ENCODE data around the gene GPS1. TPM values are rescaled to one million over a fixed set of nuclear protein-coding genes. Genes with fewer than 3 reads are reported as not detected.

Gene GPS1
- total and polyA plus RNA-seq, 2 of the 4 experiments (the other 2 are of a cell fraction), result 157 to 181 TPM

- TF ChIP-seq BHLHE40 (IDR thresholded peaks at IDR 0.05; ENCODE audit: low read depth, low read length), result no peak
Measured at GRCh38 chr17:82103553-82104451, 52.1 kb downstream of the GPS1 start (continued).

- Histone ChIP-seq H3K4me1 (ENCODE audit: control insufficient read depth, insufficient read depth, low read length) (peaks cover 12% of the 10 kb centered on the region), H4K5ac (ENCODE audit: low read depth, low read length) (no peak overlapping the region), H3K79me1 (ENCODE audit: low read depth in 1 of 2, low read length in 2 of 2) (peaks cover 0 to 8% of the 10 kb centered on the region in 2 experiments; a peak in 2 of 4 replicates), H3K27me3 (ENCODE audit: control insufficient read depth, insufficient read depth, low read length) (no peaks in the 10 kb centered on the region), H2AK5ac (ENCODE audit: low read depth, low read length) (no peak overlapping the region), H2BK20ac (ENCODE audit: low read depth, low read length) (no peak overlapping the region), H3K4me2 (ENCODE audit: low read depth, low read length) (no peak overlapping the region), H3K9ac (ENCODE audit: low read depth, low read length) (no peak overlapping the region), H3K27ac (ENCODE audit: insufficient read depth, low read length) (no peak overlapping the region), H4K8ac (ENCODE audit: low read depth in 2 of 2, low read length in 2 of 2) (no peak overlapping the region), H3K56ac (ENCODE audit: extremely low read depth, insufficient read depth, low read length) (no peak overlapping the region), H2AFZ (replicated peaks; ENCODE audit: low read length, poor library complexity) (no peak overlapping the region), H2BK5ac (ENCODE audit: low read depth, low read length, poor library complexity, severe bottlenecking) (no peak overlapping the region), H3K36me3 (ENCODE audit: control insufficient read depth, insufficient read depth, low read length) (no peaks in the 10 kb centered on the region; the same call in 1 of the 2 replicates), H3K23ac (ENCODE audit: low read depth, low read length) (no peak overlapping the region), H3K18ac (ENCODE audit: low read depth, low read length) (no peak overlapping the region), H3K4me3 (ENCODE audit: insufficient read depth, low read depth, low read length) (no peak overlapping the region), H3K14ac (replicated peaks; ENCODE audit: low read depth, low read length) (no peak overlapping the region), H2BK15ac (ENCODE audit: low read depth, low read length) (no peak overlapping the region), H3K9me1 (ENCODE audit: insufficient read depth, low read length) (0 out of 2 replicates have a peak, but pooled peaks cover 5% of the 10 kb centered on the region), H3K9me3 (ENCODE audit: control insufficient read depth, insufficient read depth, low read length) (no peaks in the 10 kb centered on the region), H3K4ac (ENCODE audit: low read depth, low read length) (no peak overlapping the region), H4K91ac (ENCODE audit: insufficient read depth, low read depth, low read length) (no peak overlapping the region), H4K20me1 (ENCODE audit: insufficient read depth, low read length) (no peaks in the 10 kb centered on the region), H2BK120ac (ENCODE audit: low read depth, low read length) (no peak overlapping the region), H2AK9ac (replicated peaks; ENCODE audit: low read depth, low read length, poor library complexity) (peak overlapping the region; percentile 7)
- ChIA-PET POLR2A (ENCODE audit: unreplicated experiment) (no interaction called here), CTCF (no interaction called here)
- in situ Hi-C loops (cut with MboI; ENCODE audit: low sequenced_read_pairs) (no loop called here), dilution Hi-C loops (cut with HindIII; ENCODE audit: low sequenced_read_pairs, unreplicated experiment) (no loop called here), intact Hi-C loops (cut with micrococcal nuclease) (no loop called here)
- ATAC-seq (ENCODE audit: low read depth), result no peak
- WGBS, 2 experiments (ENCODE audit: extremely low coverage in 2 of 2, insufficient read length in 1 of 2), result 98% methylated on average over 4 of the region's 11 CpGs; no CpG with 5 or more reads in 1 of the 2 experiments
- no TSS peak for BruUV-seq (replicated peaks)
- TF ChIP-seq FOS (IDR thresholded peaks at IDR 0.05; ENCODE audit: low read depth, low read length) (no peak), POLR2A (IDR thresholded peaks at IDR 0.05; ENCODE audit: low read depth, low read length) (no peak), CHD1 (IDR thresholded peaks at IDR 0.05; ENCODE audit: low read depth, low read length) (no peak)
- no peak for DNase-seq
Measured at GRCh38 chr17:82104797-82105416, 53.2 kb downstream of the GPS1 start.

Measured in IMR-90 (cell line).